Natural killer cell (primary cell): ENCODE data around the gene ASTN2. TPM values are rescaled to one million over a fixed set of nuclear protein-coding genes. Genes with fewer than 3 reads are reported as not detected.

ENCODE experiments used
- ATAC-seq, 3 donors: fragments of 150-1000 bp in 2 of 3; fragments of 200-7000 bp in 1 of 3; cut with Tn5 transposase; 1 replicate in 1 of 3; 2 replicates in 2 of 3; pipeline ENCODE4 v1.10.0; 2021; ENCODE audit warnings: mild to moderate bottlenecking in 2 of 3, moderate library complexity in 2 of 3
- DNase-seq, 2 donors: peaks; one replicate each; pipeline versions ENCODE4 v3.0.0 to v3.0.0-alpha.2; 2013 to 2021; ENCODE audit warnings: mixed read lengths in 1 of 2
- H3K27ac ChIP-seq: one replicate; pipeline ENCODE4 v1.5.1; 2013; ENCODE audit warnings: mild to moderate bottlenecking, low read length
- H3K27me3 ChIP-seq: one replicate; pipeline ENCODE4 v1.6.1; 2013; ENCODE audit warnings: low read length; ENCODE audit not compliant: control insufficient read depth, insufficient read depth
- H3K36me3 ChIP-seq: one replicate; pipeline ENCODE4 v1.6.1; 2013; ENCODE audit warnings: low read length; ENCODE audit not compliant: control insufficient read depth, insufficient read depth
- H3K4me1 ChIP-seq: one replicate; pipeline ENCODE4 v1.6.1; 2013; ENCODE audit warnings: low read length; ENCODE audit not compliant: control insufficient read depth, insufficient read depth
- H3K4me3 ChIP-seq: one replicate; pipeline ENCODE4 v1.5.1; 2013; ENCODE audit warnings: low read length
- H3K9me3 ChIP-seq: one replicate; pipeline ENCODE4 v1.6.1; 2013; ENCODE audit warnings: low read length; ENCODE audit not compliant: control insufficient read depth, insufficient read depth
- H3K27ac Mint-ChIP-seq, 2 donors: one replicate each; pipeline ENCODE4 v1.8.0; 2022; ENCODE audit warnings: mild to moderate bottlenecking in 2 of 2, mixed read lengths in 2 of 2, moderate library complexity in 1 of 2
- H3K27me3 Mint-ChIP-seq, 2 donors: one replicate each; pipeline ENCODE4 v1.8.0; 2022; ENCODE audit warnings: low read depth in 2 of 2, mixed read lengths in 2 of 2
- H3K36me3 Mint-ChIP-seq: one replicate; pipeline ENCODE4 v1.8.0; 2022; ENCODE audit warnings: mixed read lengths
- H3K4me1 Mint-ChIP-seq, 2 donors: one replicate each; pipeline ENCODE4 v1.8.0; 2022; ENCODE audit warnings: mixed read lengths in 2 of 2
- H3K4me3 Mint-ChIP-seq: one replicate; pipeline ENCODE4 v1.8.0; 2022; ENCODE audit warnings: mild to moderate bottlenecking, moderate library complexity, mixed read lengths
- H3K9me3 Mint-ChIP-seq, 2 donors: one replicate each; pipeline ENCODE4 v1.8.0; 2022; ENCODE audit warnings: mixed read lengths in 2 of 2
- CTCF ChIP-seq: fragments of 200-600 bp; IDR thresholded peaks from one replicate; pipeline ENCODE4 v1.8.0; 2022; ENCODE audit warnings: antibody characterized with exemption
- WGBS: methylation state at CpG from one replicate; pipeline ENCODE4 v1.1.7; 2013; ENCODE audit warnings: missing lambda C conversion rate; ENCODE audit not compliant: insufficient coverage; 5-methylcytosine and 5-hydroxymethylcytosine counted together
- intact Hi-C: fragments of 100-400 bp; cut with micrococcal nuclease; formaldehyde crosslinking; loops from one replicate; pipeline ENCODE4 v1.14.2; 2022
- total RNA-seq, 4 donors: library from RNA; stranded (reverse); fragments of 120-200 nt in 1 of 4; gene quantifications; one replicate each; pipeline versions ENCODE4 v1.2.3 to v1.2.4, GENCODE V29; 2013 to 2022

ASTN2 gene
- total RNA-seq, 3 donors from 2014 or later (not counting 1 experiment from before 2014, with no cell fraction given), result 3.0 to 3.5 (median 3.2) TPM

- no peaks in the 10 kb centered on the region for H3K4me1 Mint-ChIP-seq
Observed at GRCh38 chr9:117395151-117395650, 19.7 kb downstream of the ASTN2 start.

GRCh38 chr9:117394655-117395054 is 20.2 kb downstream of the ASTN2 start:
- Histone ChIP-seq H3K4me1 (no peaks in the 10 kb centered on the region), H3K27me3 (no peaks in the 10 kb centered on the region), H3K9me3 (no peaks in the 10 kb centered on the region), H3K4me3 (no peak overlapping the region), H3K27ac (no peak overlapping the region), H3K36me3 (no peaks in the 10 kb centered on the region)
- Mint-ChIP-seq H3K4me3 (no peak overlapping the region), H3K27me3 (peaks cover 0 to 3% of the 10 kb centered on the region in 2 donors), H3K4me1 (no peaks in the 10 kb centered on the region), H3K27ac (no peak overlapping the region), H3K36me3 (no peaks in the 10 kb centered on the region), H3K9me3 (peaks cover 0 to 4% of the 10 kb centered on the region in 2 donors)
- DNase-seq, result no peak
- intact Hi-C loops, result no loop called here
- no peak for TF ChIP-seq CTCF
- no peak for ATAC-seq
- WGBS, result 61% methylated on average over 4 of the region's 4 CpGs

More at GRCh38 chr9:117395151-117395650, 19.7 kb downstream of the ASTN2 start:
- Histone ChIP-seq H3K9me3 (no peaks in the 10 kb centered on the region), H3K36me3 (no peaks in the 10 kb centered on the region), H3K4me3 (no peak overlapping the region), H3K4me1 (no peaks in the 10 kb centered on the region), H3K27ac (no peak overlapping the region), H3K27me3 (no peaks in the 10 kb centered on the region)
- Mint-ChIP-seq H3K9me3 (peaks cover 0 to 5% of the 10 kb centered on the region in 2 donors), H3K4me3 (no peak overlapping the region), H3K27ac (no peak overlapping the region), H3K36me3 (no peaks in the 10 kb centered on the region), H3K27me3 (peaks cover 3 to 4% of the 10 kb centered on the region in 2 donors)
- DNase-seq (no peak), ATAC-seq (no peak)
- 73% methylated on average over 4 of the region's 5 CpGs for WGBS
- no peak for TF ChIP-seq CTCF
- intact Hi-C loops, result no loop called here

DNA sequence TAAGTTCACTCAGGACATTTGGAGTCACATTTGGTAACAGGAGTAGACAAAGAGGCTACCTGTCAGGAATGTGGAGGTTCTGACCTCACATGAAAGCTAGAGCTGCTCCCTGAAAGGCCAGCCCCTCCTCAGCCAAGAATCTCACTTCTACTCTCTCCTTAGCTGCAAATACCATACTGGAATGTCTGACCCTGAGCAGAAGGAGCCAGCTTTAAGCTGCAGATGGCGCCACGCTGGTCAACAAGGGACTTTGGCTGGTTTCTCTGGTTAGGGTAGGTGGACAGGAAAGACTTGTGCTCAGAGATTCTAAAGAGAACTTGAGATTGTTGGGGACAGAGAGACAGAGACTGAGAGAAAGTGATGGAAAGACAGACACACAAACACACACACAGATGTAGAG is 21.9 kb downstream of the ASTN2 start:
- no peak for TF ChIP-seq CTCF
- intact Hi-C loops, result no loop called here
- Mint-ChIP-seq H3K27me3 (peaks cover 0 to 3% of the 10 kb centered on the region in 2 donors), H3K27ac (no peak overlapping the region), H3K36me3 (no peaks in the 10 kb centered on the region), H3K9me3 (peaks cover 0 to 4% of the 10 kb centered on the region in 2 donors), H3K4me1 (no peaks in the 10 kb centered on the region), H3K4me3 (no peak overlapping the region)
- DNase-seq (no peak), ATAC-seq (no peak)
- no peaks in the 10 kb centered on the region for H3K36me3 ChIP-seq
- no peaks in the 10 kb centered on the region for H3K27me3 ChIP-seq
- no peaks in the 10 kb centered on the region for H3K9me3 ChIP-seq
- H3K4me1 ChIP-seq, result no peaks in the 10 kb centered on the region
- 62% methylated on average over 2 of the region's 2 CpGs for WGBS
- no peak overlapping the region for H3K4me3 ChIP-seq
- H3K27ac ChIP-seq, result no peak overlapping the region

DNA sequence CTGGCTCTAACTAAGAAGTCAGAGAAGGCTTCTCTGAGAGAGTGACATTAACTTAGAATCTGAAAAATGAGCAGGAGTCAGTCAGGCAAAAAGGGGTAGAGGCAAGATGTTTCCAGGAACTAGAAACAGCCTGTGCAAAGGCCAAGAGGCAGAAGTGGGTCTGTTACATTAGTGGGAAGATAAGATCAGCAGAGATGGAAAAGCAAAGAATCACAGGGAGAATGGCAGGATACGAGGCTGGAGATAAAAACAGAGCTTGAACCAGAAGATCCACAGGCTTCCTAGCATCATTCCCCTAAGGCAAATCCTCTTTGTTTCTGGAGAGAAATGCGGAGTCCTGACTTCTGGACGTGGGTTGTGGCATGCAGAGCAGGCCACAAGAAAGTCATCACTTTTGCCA is 27.4 kb downstream of the ASTN2 start:
- no peak for ATAC-seq
- Histone ChIP-seq H3K4me1 (no peaks in the 10 kb centered on the region), H3K27ac (no peak overlapping the region), H3K9me3 (no peaks in the 10 kb centered on the region), H3K4me3 (no peak overlapping the region), H3K36me3 (no peaks in the 10 kb centered on the region), H3K27me3 (no peaks in the 10 kb centered on the region)
- TF ChIP-seq CTCF, result no peak
- intact Hi-C loops, result no loop called here
- H3K9me3 Mint-ChIP-seq, result peaks cover 0 to 10% of the 10 kb centered on the region in 2 donors
- no peaks in the 10 kb centered on the region for H3K27me3 Mint-ChIP-seq
- DNase-seq, result no peak
- no peak overlapping the region for H3K27ac Mint-ChIP-seq
- WGBS, result 42% methylated on average over 3 of the region's 3 CpGs
- no peaks in the 10 kb centered on the region for H3K4me1 Mint-ChIP-seq
- H3K36me3 Mint-ChIP-seq, result no peaks in the 10 kb centered on the region
- no peak overlapping the region for H3K4me3 Mint-ChIP-seq
